H9 (cell line): Measurements from ENCODE around the gene SRRM2. TPM values are rescaled to one million over a fixed set of nuclear protein-coding genes. Genes with fewer than 3 reads are reported as not detected.

Source experiments
- DNase-seq: peaks from one replicate; pipeline ENCODE4 v3.0.0-alpha.2; 2017
- H2AFZ ChIP-seq: one replicate; pipeline ENCODE4 v1.6.1; 2013; ENCODE audit warnings: mild to moderate bottlenecking, low read length, control low read depth, moderate library complexity
- H2AK5ac ChIP-seq: 2 replicates; pipeline ENCODE4 v1.6.1; 2013; ENCODE audit warnings: low read length, control low read depth, mixed read lengths; ENCODE audit not compliant: insufficient read length
- H2BK120ac ChIP-seq: one replicate; pipeline ENCODE4 v1.6.1; 2013; ENCODE audit warnings: low read depth, mild to moderate bottlenecking, low read length, control low read depth, inconsistent platforms; ENCODE audit not compliant: poor library complexity, severe bottlenecking
- H2BK12ac ChIP-seq: 2 replicates; pipeline ENCODE4 v1.6.1; 2013; ENCODE audit warnings: low read length, control low read depth, mixed read lengths, low read depth; ENCODE audit not compliant: insufficient read length
- H2BK15ac ChIP-seq: 2 replicates; pipeline ENCODE4 v1.6.1; 2013; ENCODE audit warnings: low read depth, low read length, control low read depth
- H2BK20ac ChIP-seq: one replicate; pipeline ENCODE4 v1.6.1; 2013; ENCODE audit warnings: low read depth, mild to moderate bottlenecking, low read length, control low read depth, inconsistent platforms; ENCODE audit not compliant: poor library complexity, severe bottlenecking
- H2BK5ac ChIP-seq: 2 replicates; pipeline ENCODE4 v1.6.1; 2013; ENCODE audit warnings: low read length, control low read depth, mixed read lengths; ENCODE audit not compliant: insufficient read length
- H3K14ac ChIP-seq: 2 replicates; pipeline ENCODE4 v1.6.1; 2013; ENCODE audit warnings: low read length, control low read depth; ENCODE audit not compliant: insufficient read depth
- H3K18ac ChIP-seq: 2 replicates; pipeline ENCODE4 v1.6.1; 2013; ENCODE audit warnings: low read depth, mild to moderate bottlenecking, mixed read lengths, low read length, control low read depth; ENCODE audit not compliant: insufficient read length
- H3K23ac ChIP-seq: 2 replicates; pipeline ENCODE4 v1.6.1; 2013; ENCODE audit warnings: low read length, control low read depth, mixed read lengths, low read depth; ENCODE audit not compliant: insufficient read length
- H3K23me2 ChIP-seq: 2 replicates; pipeline ENCODE4 v1.6.1; 2013; ENCODE audit warnings: low read depth, mild to moderate bottlenecking, mixed read lengths, low read length, control low read depth; ENCODE audit not compliant: insufficient read length, poor library complexity, severe bottlenecking
- H3K27ac ChIP-seq: 2 replicates; pipeline ENCODE4 v1.5.1; 2013; ENCODE audit warnings: low read length, control low read depth, mixed read lengths, low read depth; ENCODE audit not compliant: insufficient read length
- H3K27me3 ChIP-seq: 2 replicates; pipeline ENCODE4 v1.6.1; 2013; ENCODE audit warnings: low read length, control low read depth, inconsistent platforms; ENCODE audit not compliant: insufficient read depth
- H3K4ac ChIP-seq: 2 replicates; pipeline ENCODE4 v1.6.1; 2013; ENCODE audit warnings: low read depth, mild to moderate bottlenecking, control low read depth, inconsistent platforms, low read length, moderate library complexity
- H3K4me1 ChIP-seq: 2 replicates; pipeline ENCODE4 v1.6.1; 2013; ENCODE audit warnings: low read length, control low read depth, inconsistent platforms; ENCODE audit not compliant: insufficient read depth
- H3K4me2 ChIP-seq: 2 replicates; pipeline ENCODE4 v1.6.1; 2013; ENCODE audit warnings: low read length, control low read depth, mixed read lengths; ENCODE audit not compliant: insufficient read length, insufficient read depth
- H3K56ac ChIP-seq: 2 replicates; pipeline ENCODE4 v1.6.1; 2013; ENCODE audit warnings: low read depth, mild to moderate bottlenecking, mixed read lengths, low read length, control low read depth; ENCODE audit not compliant: insufficient read length
- H3K79me1 ChIP-seq: 2 replicates; pipeline ENCODE4 v1.6.1; 2013; ENCODE audit warnings: low read depth, mild to moderate bottlenecking, moderate library complexity, low read length, control low read depth, inconsistent platforms; ENCODE audit not compliant: insufficient read depth, poor library complexity, severe bottlenecking
- H3K79me2 ChIP-seq: 2 replicates; pipeline ENCODE4 v1.6.1; 2013; ENCODE audit warnings: low read length, control low read depth, inconsistent platforms; ENCODE audit not compliant: insufficient read depth
- H3K9ac ChIP-seq: 2 replicates; pipeline ENCODE4 v1.6.1; 2013; ENCODE audit warnings: low read length, control low read depth, mixed read lengths; ENCODE audit not compliant: insufficient read length; ENCODE audit errors: extremely low read depth
- H3K9me3 ChIP-seq: one replicate; pipeline ENCODE4 v1.6.1; 2013; ENCODE audit warnings: low read depth, low read length, inconsistent platforms; ENCODE audit not compliant: control insufficient read depth
- H3T11ph ChIP-seq: one replicate; pipeline ENCODE4 v1.6.1; 2013; ENCODE audit warnings: mild to moderate bottlenecking, low read length, control low read depth, inconsistent platforms
- H4K20me1 ChIP-seq: one replicate; pipeline ENCODE4 v1.6.1; 2013; ENCODE audit not compliant: control insufficient read depth, insufficient read length, insufficient read depth
- H4K5ac ChIP-seq: 2 replicates; pipeline ENCODE4 v1.6.1; 2013; ENCODE audit warnings: low read depth, mild to moderate bottlenecking, mixed read lengths, low read length, control low read depth; ENCODE audit not compliant: insufficient read length
- H4K8ac ChIP-seq: replicated peaks from 2 replicates; pipeline ENCODE4 v1.6.1; 2013; ENCODE audit warnings: low read length, control low read depth, mixed read lengths, low read depth; ENCODE audit not compliant: insufficient read length
- H4K91ac ChIP-seq: 2 replicates; pipeline ENCODE4 v1.6.1; 2013; ENCODE audit warnings: low read depth, mild to moderate bottlenecking, moderate library complexity, mixed read lengths, low read length, control low read depth; ENCODE audit not compliant: insufficient read length
- H3K27ac Mint-ChIP-seq, 3 experiments: 2 replicates in 2 of 3; 3 replicates in 1 of 3; pipeline ENCODE4 v1.8.0; 2020 to 2021; ENCODE audit warnings: mixed read lengths in 3 of 3, mild to moderate bottlenecking in 1 of 3, moderate library complexity in 1 of 3
- H3K27me3 Mint-ChIP-seq: 2 replicates; pipeline ENCODE4 v1.8.0; 2021; ENCODE audit warnings: low read depth, mild to moderate bottlenecking, moderate library complexity, mixed read lengths
- H3K36me3 Mint-ChIP-seq, 3 experiments: 2 replicates in 2 of 3; 3 replicates in 1 of 3; pipeline ENCODE4 v1.8.0; 2020 to 2021; ENCODE audit warnings: low read depth in 3 of 3, mixed read lengths in 3 of 3; ENCODE audit not compliant: insufficient read depth in 1 of 3
- H3K4me1 Mint-ChIP-seq, 2 experiments: 2 replicates each; pipeline ENCODE4 v1.8.0; 2020; ENCODE audit warnings: mixed read lengths in 2 of 2
- H3K4me3 Mint-ChIP-seq, 2 experiments: 2 replicates in 1 of 2; 3 replicates in 1 of 2; pipeline ENCODE4 v1.8.0; 2020 to 2021; ENCODE audit warnings: mild to moderate bottlenecking in 2 of 2, mixed read lengths in 2 of 2, moderate library complexity in 1 of 2
- H3K9me3 Mint-ChIP-seq, 2 experiments: 2 replicates in 1 of 2; 3 replicates in 1 of 2; pipeline ENCODE4 v1.8.0; 2020; ENCODE audit warnings: mild to moderate bottlenecking in 2 of 2, mixed read lengths in 2 of 2, moderate library complexity in 1 of 2
- CTCF ChIP-seq: fragments of 200-600 bp; sonication (generic); conservative IDR thresholded peaks from 3 replicates; pipeline ENCODE4 v1.8.0; 2021; ENCODE audit warnings: antibody characterized with exemption, mild to moderate bottlenecking
- WGBS: extraction: QIAGEN DNeasy Blood & Tissue Kit; methylation state at CpG from one replicate; pipeline ENCODE4 v1.1.7; 2013; ENCODE audit warnings: missing lambda C conversion rate, low lambda C conversion rate, mixed read lengths; ENCODE audit not compliant: insufficient read length; ENCODE audit errors: extremely low coverage; 5-methylcytosine and 5-hydroxymethylcytosine counted together
- total RNA-seq: library from RNA; stranded (reverse); gene quantifications from 2 replicates; pipeline ENCODE4 v1.2.1, GENCODE V29; 2021

Gene SRRM2
- total RNA-seq, 1 experiment from 2014 or later, result 694 TPM

GRCh38 chr16:2786826-2787151, 34.4 kb downstream of the SRRM2 start:
- Mint-ChIP-seq H3K27me3 (peaks cover 27% of the 10 kb centered on the region), H3K9me3 (no peaks in the 10 kb centered on the region), H3K4me1 (peaks cover 2 to 17% of the 10 kb centered on the region in 2 experiments; a peak in 3 of 4 replicates), H3K27ac (no peak overlapping the region), H3K4me3 (no peak overlapping the region), H3K36me3 (no peaks in the 10 kb centered on the region)
- no peaks in the 10 kb centered on the region for H4K20me1 ChIP-seq
- no peak overlapping the region for H4K91ac ChIP-seq
- WGBS, result no CpG with 5 or more reads among the region's 3 CpGs
- TF ChIP-seq CTCF, result no peak
- H2BK5ac ChIP-seq, result no peak overlapping the region
- no peak overlapping the region for H3K56ac ChIP-seq
- DNase-seq, result no peak
- H4K5ac ChIP-seq, result no peak overlapping the region
- no peak overlapping the region for H3K4me2 ChIP-seq
- H2AFZ ChIP-seq, result no peak overlapping the region
- no peak overlapping the region for H2BK120ac ChIP-seq
- H2BK15ac ChIP-seq, result no peak overlapping the region
- H3K23ac ChIP-seq, result no peak overlapping the region
- no peak overlapping the region for H2AK5ac ChIP-seq
- H3K4me1 ChIP-seq, result no peaks in the 10 kb centered on the region
- no peaks in the 10 kb centered on the region for H3K27me3 ChIP-seq
- H3K23me2 ChIP-seq, result no peaks in the 10 kb centered on the region
- H3K9ac ChIP-seq, result no peak overlapping the region
- no peak overlapping the region for H3T11ph ChIP-seq
- no peak overlapping the region for H3K4ac ChIP-seq
- no peaks in the 10 kb centered on the region for H3K9me3 ChIP-seq
- no peak overlapping the region for H2BK20ac ChIP-seq
- no peak overlapping the region for H3K27ac ChIP-seq
- H3K14ac ChIP-seq, result no peak overlapping the region
- no peaks in the 10 kb centered on the region for H3K79me1 ChIP-seq
- H4K8ac ChIP-seq, result no peak overlapping the region
- H3K79me2 ChIP-seq, result no peaks in the 10 kb centered on the region; the same call in 1 of the 2 replicates
- no peak overlapping the region for H3K18ac ChIP-seq
- H2BK12ac ChIP-seq, result no peak overlapping the region
